Measurements from ENCODE around the gene KLHL30.

GRCh38 chr2:238097201-238097987 is 41.1 kb upstream of the KLHL30 start:
- TF ChIP-seq POLR2A (IDR thresholded peaks at IDR 0.05) (no peak), CTCF (IDR thresholded peaks at IDR 0.05) (no peak)
